Thyroid gland (tissue), 4 donors: ENCODE measurements around the gene EPHB6. TPM values are rescaled to one million over a fixed set of nuclear protein-coding genes. Genes with fewer than 3 reads are reported as not detected.

Source experiments
- DNase-seq, 2 donors: peaks; one replicate each; pipeline ENCODE4 v3.0.0-alpha.2; 2019
- H3K27ac ChIP-seq, 3 donors: fragments of 200-600 bp; sonication (generic); 1 replicate in 2 of 3; 2 replicates in 1 of 3; pipeline ENCODE4 v1.5.1; 2016 to 2019; ENCODE audit warnings: mild to moderate bottlenecking in 1 of 3, moderate library complexity in 1 of 3
- H3K27me3 ChIP-seq: fragments of 200-600 bp; sonication (generic); one replicate; pipeline ENCODE4 v1.5.1; 2019
- H3K36me3 ChIP-seq, 2 donors: fragments of 200-600 bp; sonication (generic); one replicate each; pipeline ENCODE4 v1.5.1; 2016 to 2019
- H3K4me1 ChIP-seq, 2 donors: fragments of 200-600 bp; sonication (generic); one replicate each; pipeline ENCODE4 v1.5.1; 2017 to 2019
- H3K4me3 ChIP-seq, 3 donors: fragments of 200-600 bp; sonication (generic); replicated peaks in 1 of 3; 1 replicate in 2 of 3; 2 replicates in 1 of 3; pipeline ENCODE4 v1.5.1; 2016; ENCODE audit warnings: mild to moderate bottlenecking in 1 of 3
- H3K9me3 ChIP-seq: fragments of 200-600 bp; sonication (generic); one replicate; pipeline ENCODE4 v1.5.1; 2017
- CTCF ChIP-seq, 6 experiments: fragments of 200-600 bp in 3 of 6; fragments of 450-650 bp in 3 of 6; sonication (generic) in 3 of 6; IDR thresholded peaks; one replicate each; pipeline ENCODE4 v1.5.1; 2016 to 2019; ENCODE audit warnings: antibody characterized with exemption in 6 of 6, mild to moderate bottlenecking in 2 of 6, inconsistent platforms in 1 of 6, moderate library complexity in 1 of 6
- POLR2A ChIP-seq, 2 donors: fragments of 450-650 bp; IDR thresholded peaks; one replicate each; pipeline ENCODE4 v1.6.1; 2017; ENCODE audit warnings: antibody characterized with exemption in 2 of 2, mild to moderate bottlenecking in 2 of 2, moderate library complexity in 1 of 2
- WGBS, 2 donors: methylation state at CpG; one replicate each; pipeline ENCODE4 v1.1.5; 2017; 5-methylcytosine and 5-hydroxymethylcytosine counted together
- intact Hi-C: fragments of 100-400 bp; cut with DNase I; formaldehyde crosslinking; loops from one replicate; pipeline ENCODE4 v1.15.1; 2023
- total RNA-seq, 4 donors: library from RNA; depleted of rRNA; stranded (reverse); fragments of >200 nt; gene quantifications; one replicate each; pipeline ENCODE4 v1.2.3, GENCODE V29; 2016

EPHB6 gene
- total RNA-seq, 4 donors from 2014 or later: 20.0 to 46.2 (median 27.4) TPM

GRCh38 chr7:142832417-142832816, 22.5 kb upstream of the EPHB6 start:
- Histone ChIP-seq H3K9me3 (no peaks in the 10 kb centered on the region), H3K4me1 (no peaks in the 10 kb centered on the region), H3K27me3 (no peaks in the 10 kb centered on the region), H3K36me3 (no peaks in the 10 kb centered on the region), H3K4me3 (no peak overlapping the region), H3K27ac (no peak overlapping the region)
- intact Hi-C loops: no loop called here
- TF ChIP-seq POLR2A (IDR thresholded peaks at IDR 0.05) (no peak), CTCF (IDR thresholded peaks at IDR 0.05) (no peak)
- WGBS, 2 donors: 86 to 93% methylated on average over 2 of the region's 2 CpGs
- no peak for DNase-seq

GRCh38 chr7:142833174-142834048, 21.5 kb upstream of the EPHB6 start:
- H3K27ac ChIP-seq: no peak overlapping the region
- TF ChIP-seq POLR2A (IDR thresholded peaks at IDR 0.05) (no peak), CTCF (IDR thresholded peaks at IDR 0.05) (no peak)
- H3K27me3 ChIP-seq: no peaks in the 10 kb centered on the region
- WGBS, 2 donors: 78 to 79% methylated on average over 6 of the region's 6 CpGs
- H3K4me1 ChIP-seq: no peaks in the 10 kb centered on the region
- intact Hi-C loops: no loop called here
- H3K4me3 ChIP-seq: no peak overlapping the region
- DNase-seq: no peak
- H3K36me3 ChIP-seq: no peaks in the 10 kb centered on the region
- no peaks in the 10 kb centered on the region for H3K9me3 ChIP-seq

- Histone ChIP-seq H3K27ac (no peak overlapping the region), H3K9me3 (no peaks in the 10 kb centered on the region), H3K4me3 (no peak overlapping the region), H3K4me1 (no peaks in the 10 kb centered on the region), H3K36me3 (no peaks in the 10 kb centered on the region), H3K27me3 (no peaks in the 10 kb centered on the region)
- 4 to 12% methylated on average over 3 of the region's 3 CpGs for WGBS, 2 donors
- TF ChIP-seq CTCF (IDR thresholded peaks at IDR 0.05) (peak in 1 of 6 experiments; percentile 20), POLR2A (IDR thresholded peaks at IDR 0.05) (no peak)
- intact Hi-C loops: no loop called here
- DNase-seq: peak; percentile 21 to 23
Measured at GRCh38 chr7:142835487-142835886, 19.4 kb upstream of the EPHB6 start.

- no peaks in the 10 kb centered on the region for H3K36me3 ChIP-seq
- H3K4me1 ChIP-seq: no peaks in the 10 kb centered on the region
- 86 to 88% methylated on average over 3 of the region's 3 CpGs for WGBS, 2 donors
- H3K9me3 ChIP-seq: no peaks in the 10 kb centered on the region
- H3K27me3 ChIP-seq: no peaks in the 10 kb centered on the region
- TF ChIP-seq CTCF (IDR thresholded peaks at IDR 0.05) (no peak), POLR2A (IDR thresholded peaks at IDR 0.05) (no peak)
- no peak overlapping the region for H3K27ac ChIP-seq
- H3K4me3 ChIP-seq: no peak overlapping the region
- intact Hi-C loops: no loop called here
- DNase-seq: no peak
Measured at GRCh38 chr7:142836426-142836825, 18.4 kb upstream of the EPHB6 start.

GRCh38 chr7:142838461-142839213, 16.2 kb upstream of the EPHB6 start:
- Histone ChIP-seq H3K36me3 (no peaks in the 10 kb centered on the region), H3K9me3 (no peaks in the 10 kb centered on the region), H3K27me3 (no peaks in the 10 kb centered on the region), H3K4me3 (no peak overlapping the region), H3K27ac (no peak overlapping the region), H3K4me1 (peaks cover 5 to 7% of the 10 kb centered on the region in 2 donors)
- TF ChIP-seq CTCF (IDR thresholded peaks at IDR 0.05): no peak
- TF ChIP-seq POLR2A (IDR thresholded peaks at IDR 0.05): no peak
- intact Hi-C loops: no loop called here
- DNase-seq: no peak
- WGBS, 2 donors: 73% methylated on average over 4 of the region's 4 CpGs
